G401.6 (cell line): ENCODE results near the gene CBLN2.

Experiments used
- FAIRE-seq: peaks from 2 replicates; lab custom pipeline; 2012; peaks lifted over from hg19 to GRCh38; lab: Jason Lieb, UNC

CBLN2 gene

DNA sequence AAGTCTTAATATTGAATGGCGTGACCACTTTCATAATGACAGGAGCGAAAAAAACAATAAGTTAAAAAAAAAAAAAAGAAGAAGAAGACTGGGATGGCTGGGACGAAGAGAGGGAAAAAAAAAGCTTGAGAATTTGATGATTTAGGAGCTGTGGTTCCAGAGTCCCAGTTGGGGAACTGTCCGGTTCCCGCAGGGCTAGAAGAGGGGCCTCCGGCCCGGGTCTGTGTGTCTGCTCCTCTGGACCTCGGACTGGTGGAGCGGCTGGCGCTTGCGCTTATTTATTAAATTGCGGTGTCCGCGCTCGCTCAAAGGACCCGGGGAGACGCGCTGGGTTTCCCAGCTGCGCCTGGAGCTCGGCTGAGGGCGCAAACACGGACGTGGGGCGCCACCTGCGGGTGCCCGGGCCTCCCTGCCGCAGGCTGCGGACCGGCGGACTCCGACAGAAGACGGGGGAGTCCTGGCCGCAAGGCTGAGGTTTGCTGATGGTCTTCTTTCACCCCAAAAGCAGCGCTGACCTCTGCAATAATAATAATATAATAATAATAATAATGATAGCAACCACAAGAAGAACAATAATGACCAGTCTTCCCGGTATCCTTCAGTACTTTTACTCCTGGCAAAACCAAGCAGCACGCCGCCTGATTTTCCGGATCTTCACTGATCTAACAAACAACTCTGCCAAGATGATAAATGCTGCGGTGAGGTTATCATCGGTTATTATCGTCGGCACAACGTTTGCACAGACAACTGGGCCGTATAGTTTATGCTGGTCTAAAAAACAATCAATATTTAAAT, at the start of gene CBLN2:
TSS of gene CBLN2 (minus strand) at position 251 of the 795 bp plus-strand sequence. CDS start 2,182 bp downstream, outside the sequence.
- no peak for FAIRE-seq

DNA sequence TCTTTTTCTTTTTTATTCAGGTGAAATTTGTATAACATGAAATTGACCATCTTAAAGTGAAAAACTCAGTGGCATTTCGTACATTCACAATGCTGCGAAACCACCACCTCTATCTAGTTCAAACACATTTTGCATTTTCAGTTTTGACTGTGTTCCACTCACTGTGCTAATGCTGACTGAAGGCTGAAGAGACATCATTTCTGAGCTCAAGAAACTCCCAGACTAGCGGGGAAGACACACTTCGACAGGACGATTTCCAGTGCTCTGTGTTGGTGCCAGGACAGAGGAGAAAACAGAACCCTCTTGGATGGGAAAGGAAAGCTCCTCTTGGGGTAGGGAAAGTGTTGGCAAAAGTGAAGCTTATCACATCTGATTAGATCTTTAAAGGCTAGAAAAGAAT, 44.2 kb upstream of the CBLN2 start:
- FAIRE-seq = no peak

DNA sequence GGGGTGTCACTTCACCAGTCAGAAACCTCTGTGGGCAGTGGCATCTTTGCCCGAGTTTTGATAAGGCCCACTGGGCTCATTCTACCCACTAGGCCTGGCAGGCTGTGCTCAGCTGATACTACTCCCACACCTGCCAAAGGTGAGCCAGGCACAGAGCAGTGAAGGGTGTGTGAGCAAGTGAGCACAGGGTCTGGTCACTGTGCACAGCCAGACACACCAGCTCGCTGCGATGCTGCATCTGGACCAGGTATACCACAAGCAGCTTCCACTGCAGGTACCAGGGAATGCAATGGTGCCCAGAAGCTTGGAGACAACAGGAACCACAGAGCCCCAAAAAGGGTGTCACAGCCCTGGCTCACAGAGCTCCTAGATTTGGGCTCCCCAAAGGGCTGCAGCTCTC, 40.6 kb upstream of the CBLN2 start:
- no peak for FAIRE-seq

DNA sequence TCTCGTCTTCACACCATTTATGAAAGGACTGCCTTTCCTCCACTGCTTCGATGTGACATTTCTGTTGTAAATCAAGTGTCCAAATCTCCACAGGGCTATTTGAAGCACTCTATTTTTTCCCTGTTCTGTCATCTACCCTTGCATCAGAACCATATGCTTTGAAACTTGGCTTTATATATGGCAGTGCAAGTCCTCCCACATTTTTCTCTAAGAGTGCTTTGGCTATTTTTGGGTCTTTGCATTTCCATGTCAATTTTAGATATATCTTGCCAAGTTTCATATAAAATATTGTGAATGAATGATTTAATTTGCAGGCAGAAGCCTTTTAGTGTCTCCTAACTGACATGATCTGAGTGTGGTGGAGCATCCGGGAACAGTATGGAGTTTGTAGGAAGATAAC, 37.8 kb upstream of the CBLN2 start:
- FAIRE-seq = no peak

DNA sequence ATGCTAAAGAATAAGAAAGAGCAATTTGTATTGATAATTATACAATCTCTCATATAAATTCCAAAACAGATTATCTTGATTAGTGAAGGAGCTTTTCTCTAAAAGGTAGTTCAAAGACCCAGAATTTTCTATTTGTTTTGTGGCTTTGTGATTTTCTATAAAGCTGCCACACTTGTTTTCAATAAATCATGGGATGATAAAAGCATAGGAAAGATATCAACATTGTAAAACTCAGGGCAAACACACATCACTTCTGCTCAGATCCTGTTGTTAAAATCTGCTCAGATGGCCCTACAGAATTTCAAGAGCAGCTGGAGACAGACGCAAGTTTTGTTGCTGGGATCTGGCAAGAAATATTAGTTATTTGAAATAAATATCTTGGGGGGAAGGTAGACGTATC, 28.8 kb upstream of the CBLN2 start:
- FAIRE-seq = no peak

DNA sequence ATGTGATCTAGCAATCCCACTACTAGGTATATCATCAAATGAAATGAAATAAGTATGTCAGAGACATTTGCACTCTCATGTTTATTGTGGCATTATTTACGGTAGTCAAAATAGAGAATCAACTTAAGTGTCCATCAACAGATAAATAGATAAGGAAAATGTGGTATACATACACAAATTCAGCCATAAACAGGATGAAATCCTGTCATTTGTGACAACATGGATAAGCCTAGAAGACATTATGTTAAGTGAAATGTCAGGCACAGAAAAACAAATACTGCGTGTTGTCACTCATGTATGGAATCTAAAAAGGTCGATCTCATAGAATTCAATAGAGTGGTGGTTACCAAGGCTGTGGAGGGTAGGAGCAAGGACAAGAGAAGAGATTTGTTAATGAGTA, 22.1 kb upstream of the CBLN2 start:
- no peak for FAIRE-seq

DNA sequence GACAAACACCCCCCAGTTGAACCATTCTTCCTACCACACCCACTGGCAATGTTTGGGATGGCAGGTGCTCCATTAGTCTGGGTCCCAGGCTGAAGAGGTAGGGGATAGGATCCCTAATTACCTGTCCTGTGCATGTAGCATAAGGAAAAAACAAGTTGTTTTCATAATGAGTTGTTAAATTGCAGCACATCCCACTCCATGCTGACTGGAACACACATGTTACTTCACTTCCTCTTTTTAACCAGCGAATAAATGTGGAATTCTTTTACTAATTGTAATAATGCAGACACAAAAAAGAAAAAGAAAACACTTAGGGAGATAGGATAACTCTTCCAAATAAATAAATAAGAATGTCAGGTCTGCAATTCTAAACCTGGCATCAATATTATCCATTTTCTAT, 11.8 kb upstream of the CBLN2 start:
- no peak for FAIRE-seq

DNA sequence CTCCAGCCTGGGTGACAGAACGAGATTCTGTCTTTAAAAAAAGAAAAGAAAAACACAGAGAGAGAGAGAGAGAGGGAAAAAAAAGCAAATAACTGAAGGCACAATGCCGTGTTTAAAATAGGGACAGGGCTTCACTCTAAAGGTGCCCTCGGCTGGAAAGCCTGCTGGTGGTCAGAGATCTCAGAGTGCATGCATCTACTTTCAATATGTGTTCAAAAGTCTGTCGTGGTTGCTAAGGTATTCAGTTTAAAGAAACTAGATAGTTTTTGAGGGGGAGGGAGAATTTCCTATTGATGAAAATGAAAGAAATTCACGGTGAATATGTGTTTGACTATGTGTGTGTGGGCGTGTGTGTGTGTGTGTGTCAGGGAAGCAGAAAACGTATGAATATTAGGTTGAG, 11.0 kb upstream of the CBLN2 start:
- FAIRE-seq = no peak

DNA sequence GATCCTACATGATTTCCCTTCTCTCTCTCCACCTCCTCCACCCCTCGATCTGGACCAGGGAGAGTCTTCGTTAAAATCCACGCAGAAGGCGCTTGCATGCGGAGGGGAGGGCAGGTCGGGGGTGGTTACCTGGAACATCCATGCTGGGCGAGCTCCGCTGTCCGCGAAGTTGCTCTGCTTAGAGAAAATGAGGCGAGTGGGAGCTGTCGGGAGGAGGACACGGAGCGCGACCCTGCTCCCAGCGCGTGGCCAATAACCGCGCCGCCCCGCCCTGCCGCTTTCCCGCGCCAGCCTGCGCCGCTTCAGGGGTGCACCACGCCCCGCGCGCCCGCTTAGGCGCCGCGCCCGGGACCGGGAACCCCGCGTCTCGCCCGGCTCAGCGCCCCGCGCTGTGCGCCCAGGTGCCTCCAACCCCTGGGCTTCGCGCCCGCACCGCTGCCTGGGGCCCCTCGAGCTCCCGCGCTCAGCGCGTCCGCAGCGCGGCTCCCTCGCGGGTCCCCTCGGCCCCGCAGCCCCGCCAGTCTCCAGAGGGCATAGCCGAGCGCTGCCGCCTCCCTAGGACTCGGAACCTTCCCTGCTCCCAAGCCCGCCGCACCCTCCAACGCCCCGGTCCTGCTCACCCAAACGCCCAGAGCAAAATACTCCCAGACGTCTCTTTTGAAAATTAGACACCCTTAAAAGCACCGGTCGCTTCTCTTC, 636 bp downstream of the CBLN2 start:
- FAIRE-seq = no peak

DNA sequence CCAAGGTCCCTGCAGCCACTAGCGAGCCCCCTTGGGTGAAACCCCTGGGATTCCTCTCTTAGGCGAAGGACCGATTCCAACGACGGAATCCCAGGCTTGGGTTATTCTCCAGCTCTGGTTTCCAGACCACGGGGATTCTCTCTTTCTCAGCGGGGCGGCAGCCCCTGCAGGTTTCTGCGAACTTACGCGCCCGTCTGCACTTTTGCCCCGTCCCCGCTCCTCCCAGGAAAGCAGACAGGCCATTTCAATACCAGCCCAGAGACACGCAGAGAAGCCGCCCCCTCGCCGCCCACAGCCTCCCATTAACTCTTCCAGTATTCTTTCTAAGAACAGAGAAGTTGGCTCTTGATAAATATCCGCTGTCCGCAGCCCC, 1.2 kb downstream of the CBLN2 start:
- no peak for FAIRE-seq

DNA sequence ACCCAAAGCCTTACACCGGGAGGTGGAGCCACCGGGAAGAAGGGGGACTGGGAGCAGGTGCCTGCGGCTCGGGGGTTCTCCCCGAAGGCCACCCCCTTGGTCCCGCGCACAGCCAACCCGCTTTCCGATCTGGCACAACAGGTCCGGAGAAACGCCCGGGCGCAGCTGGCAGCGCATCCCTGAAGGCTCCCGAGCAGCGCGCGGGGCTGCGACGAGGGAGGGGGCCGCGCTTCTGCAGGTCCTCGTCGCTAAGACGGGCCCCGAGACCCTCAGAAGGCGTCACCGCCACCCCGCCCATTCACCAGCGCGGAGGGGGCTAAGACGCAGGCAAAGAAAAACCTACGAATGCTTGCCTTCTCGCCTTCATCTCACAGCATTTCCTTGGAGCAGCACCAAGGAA, 1.8 kb downstream of the CBLN2 start:
- no peak for FAIRE-seq

DNA sequence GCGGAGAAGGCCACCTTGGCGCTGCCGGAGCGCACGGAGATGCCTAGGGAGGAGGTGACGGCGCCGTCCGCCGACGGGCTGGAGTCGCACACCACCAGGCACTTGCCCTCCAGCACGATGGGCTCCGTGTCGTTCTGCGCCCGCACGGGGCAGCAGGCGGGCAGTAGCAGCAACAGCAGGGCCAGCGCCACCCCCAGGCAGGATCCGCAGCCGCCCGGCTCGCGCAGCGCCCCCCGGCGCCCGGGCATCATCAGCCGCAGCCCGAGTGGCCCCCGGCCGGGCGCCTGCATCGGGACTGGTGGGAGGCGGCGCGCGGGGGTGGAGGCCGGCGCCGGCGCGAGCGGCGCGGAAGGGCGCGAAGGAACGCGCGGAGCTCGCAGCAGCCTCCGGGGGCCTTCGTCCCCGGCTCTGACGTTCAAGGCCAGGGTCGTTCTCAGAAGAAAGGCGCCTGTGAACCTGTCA, 2.2 kb downstream of the CBLN2 start:
- no peak for FAIRE-seq

DNA sequence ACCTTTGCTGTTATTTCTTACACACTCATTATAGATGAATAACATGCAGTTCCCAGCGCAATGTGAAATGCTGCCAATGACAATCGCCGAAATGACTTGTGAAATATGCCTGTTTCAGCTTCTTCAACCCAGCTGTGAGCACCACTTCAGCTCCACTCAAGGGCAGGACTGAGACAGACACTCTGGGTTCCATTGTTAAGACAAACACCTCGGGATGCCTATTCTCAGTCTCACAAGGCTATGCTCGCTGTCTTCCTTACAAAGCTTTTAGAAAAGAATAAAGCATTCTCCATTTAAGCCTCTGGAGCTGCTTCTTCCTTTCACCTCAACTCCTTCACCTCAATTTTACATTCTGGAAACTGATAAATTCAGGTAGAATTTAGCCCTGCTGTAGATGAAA, 4.2 kb downstream of the CBLN2 start:
- no peak for FAIRE-seq

DNA sequence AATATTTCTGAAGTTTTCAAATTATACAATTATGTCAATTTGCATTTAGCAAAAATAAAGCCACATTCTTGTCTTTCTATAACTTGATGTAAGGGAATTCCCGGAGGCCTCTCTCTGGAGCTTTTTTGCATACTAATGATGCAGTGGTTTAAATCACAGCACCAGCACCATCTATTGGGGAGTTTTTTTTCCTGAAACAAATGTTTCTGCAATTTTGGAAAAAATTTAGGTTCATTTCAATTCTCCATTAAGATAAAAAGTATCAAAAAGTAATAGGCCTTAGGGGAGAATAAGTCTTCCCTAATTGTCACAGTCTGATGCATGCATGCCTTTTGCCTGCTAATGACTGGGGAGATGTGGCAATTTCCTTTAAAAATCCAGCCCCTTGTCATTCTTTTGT, 13.5 kb downstream of the CBLN2 start:
- no peak for FAIRE-seq

DNA sequence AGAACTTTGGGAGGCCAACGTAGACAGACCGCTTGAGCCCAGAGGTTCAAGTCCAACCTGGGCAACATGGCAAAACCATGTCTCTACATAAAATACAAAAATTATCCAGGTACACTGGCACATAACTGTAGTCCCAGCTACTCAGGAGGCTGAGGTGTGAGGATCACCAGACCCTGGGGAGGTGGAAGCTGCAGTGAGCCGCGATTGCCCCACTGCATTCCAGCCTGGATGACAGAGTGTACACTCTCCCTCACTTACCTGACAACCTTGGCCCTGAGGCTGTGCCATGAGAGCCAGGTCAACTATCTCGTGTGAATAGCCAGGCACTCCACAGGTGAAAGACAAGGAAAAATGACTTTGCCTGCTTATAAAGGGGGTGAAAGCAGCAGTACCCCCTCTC, 39.3 kb downstream of the CBLN2 start:
- FAIRE-seq = no peak

DNA sequence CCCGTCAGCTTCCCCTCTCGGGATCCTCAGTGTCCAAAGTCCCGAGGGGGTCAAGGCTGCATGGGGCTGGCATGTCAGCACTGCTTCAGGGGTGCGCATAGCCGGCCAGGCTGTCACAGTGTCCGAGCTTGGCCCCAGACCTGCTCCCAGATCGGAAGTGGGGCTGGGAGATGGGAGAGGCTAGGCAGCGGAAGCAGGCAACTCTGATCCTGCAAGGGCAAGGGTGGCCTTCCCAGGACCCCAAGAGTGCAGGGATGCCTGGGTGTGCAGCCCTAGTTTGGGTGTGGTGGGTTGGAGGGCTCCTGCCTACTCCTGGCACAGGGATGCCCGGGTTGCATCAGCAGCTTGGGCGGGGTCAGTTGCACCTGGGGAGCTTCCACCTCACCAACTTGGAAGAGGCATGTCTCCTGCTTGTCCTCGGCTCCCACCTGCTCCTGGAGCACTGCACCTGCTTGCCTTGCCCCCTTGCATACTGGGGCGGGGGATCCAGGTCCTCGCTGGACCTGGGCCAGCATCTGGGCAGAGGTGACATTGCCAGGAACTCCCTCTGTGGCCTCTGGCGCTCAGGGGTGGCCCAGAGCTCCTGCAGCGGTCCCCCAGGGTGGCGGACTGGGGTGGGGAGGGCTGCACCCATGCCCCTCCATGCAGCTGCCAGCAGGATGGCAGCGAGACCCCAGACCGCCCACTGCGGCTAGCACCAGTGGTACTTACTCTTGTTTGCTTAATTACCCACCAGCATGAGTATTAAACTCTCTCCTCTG, 41.3 kb downstream of the CBLN2 start:
- FAIRE-seq = no peak

DNA sequence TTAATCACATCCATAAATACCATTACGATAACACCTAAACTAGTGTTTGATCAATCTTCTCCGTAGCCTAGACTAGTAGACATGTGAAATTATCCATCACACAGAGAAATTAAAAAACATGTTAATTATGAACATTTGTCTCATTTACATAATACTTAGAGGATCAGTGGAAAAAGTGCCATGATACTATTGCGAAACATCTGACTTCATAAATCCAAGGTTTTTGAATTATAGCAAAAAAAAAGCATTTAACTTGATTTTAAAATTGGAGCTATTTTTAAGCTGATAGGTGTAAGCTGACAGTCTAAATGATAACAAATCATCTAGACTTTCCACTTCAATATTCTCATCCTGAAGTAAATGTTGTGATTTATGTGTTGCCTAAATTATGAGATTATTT, 51.6 kb downstream of the CBLN2 start:
- FAIRE-seq = no peak
